Astrocyte of the spinal cord (primary cell): ENCODE data around the gene ZNF57.
"Not testable (repeated sequence)": the region's sequence is repeated elsewhere in the genome, so short reads cannot be mapped to it uniquely, and the experiment has no call there.

Experiments
- DNase-seq: peaks from one replicate; pipeline ENCODE4 v3.0.0; 2011; ENCODE audit warnings: low read depth, low spot score
- H3K4me3 ChIP-seq: 2 replicates; pipeline ENCODE4 v1.5.1; 2011; ENCODE audit warnings: low read depth, mild to moderate bottlenecking, low read length, moderate library complexity
- in situ Hi-C: cut with HindIII; loops from 2 replicates; pipeline ENCODE4 v1.10.0; 2017; ENCODE audit warnings: low sequenced_read_pairs
- TF ChIP-seq, protein P1 (sequence below): IDR thresholded peaks from 2 replicates; pipeline ENCODE4 v1.5.1; 2012; ENCODE audit warnings: low read depth, mild to moderate bottlenecking, low read length, inconsistent platforms

Gene ZNF57

DNA sequence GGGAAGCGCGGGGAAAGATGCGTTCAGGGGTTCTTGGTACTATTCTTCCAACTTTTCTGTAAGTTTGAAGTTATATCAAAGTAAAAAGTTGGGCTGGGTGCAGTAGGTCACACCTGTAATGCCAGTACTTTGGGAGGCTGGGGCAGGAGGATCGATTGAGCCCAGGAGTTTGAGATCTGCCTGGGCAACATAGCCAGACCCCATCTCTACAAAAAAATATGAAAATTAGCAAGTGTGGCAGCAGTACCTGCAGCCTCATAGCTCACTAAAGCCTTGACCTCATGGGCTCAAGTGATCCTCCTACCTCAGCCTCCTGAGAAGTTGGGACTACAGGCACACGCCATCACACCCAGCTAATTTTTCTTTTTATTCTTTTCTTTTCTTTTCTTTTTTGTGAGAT is 56.4 kb downstream of the ZNF57 start:
- TF ChIP-seq, protein P1, sequence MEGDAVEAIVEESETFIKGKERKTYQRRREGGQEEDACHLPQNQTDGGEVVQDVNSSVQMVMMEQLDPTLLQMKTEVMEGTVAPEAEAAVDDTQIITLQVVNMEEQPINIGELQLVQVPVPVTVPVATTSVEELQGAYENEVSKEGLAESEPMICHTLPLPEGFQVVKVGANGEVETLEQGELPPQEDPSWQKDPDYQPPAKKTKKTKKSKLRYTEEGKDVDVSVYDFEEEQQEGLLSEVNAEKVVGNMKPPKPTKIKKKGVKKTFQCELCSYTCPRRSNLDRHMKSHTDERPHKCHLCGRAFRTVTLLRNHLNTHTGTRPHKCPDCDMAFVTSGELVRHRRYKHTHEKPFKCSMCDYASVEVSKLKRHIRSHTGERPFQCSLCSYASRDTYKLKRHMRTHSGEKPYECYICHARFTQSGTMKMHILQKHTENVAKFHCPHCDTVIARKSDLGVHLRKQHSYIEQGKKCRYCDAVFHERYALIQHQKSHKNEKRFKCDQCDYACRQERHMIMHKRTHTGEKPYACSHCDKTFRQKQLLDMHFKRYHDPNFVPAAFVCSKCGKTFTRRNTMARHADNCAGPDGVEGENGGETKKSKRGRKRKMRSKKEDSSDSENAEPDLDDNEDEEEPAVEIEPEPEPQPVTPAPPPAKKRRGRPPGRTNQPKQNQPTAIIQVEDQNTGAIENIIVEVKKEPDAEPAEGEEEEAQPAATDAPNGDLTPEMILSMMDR, result no peak
- H3K4me3 ChIP-seq, result no peak overlapping the region
- no peak for DNase-seq
- in situ Hi-C loops, result no loop called here

DNA sequence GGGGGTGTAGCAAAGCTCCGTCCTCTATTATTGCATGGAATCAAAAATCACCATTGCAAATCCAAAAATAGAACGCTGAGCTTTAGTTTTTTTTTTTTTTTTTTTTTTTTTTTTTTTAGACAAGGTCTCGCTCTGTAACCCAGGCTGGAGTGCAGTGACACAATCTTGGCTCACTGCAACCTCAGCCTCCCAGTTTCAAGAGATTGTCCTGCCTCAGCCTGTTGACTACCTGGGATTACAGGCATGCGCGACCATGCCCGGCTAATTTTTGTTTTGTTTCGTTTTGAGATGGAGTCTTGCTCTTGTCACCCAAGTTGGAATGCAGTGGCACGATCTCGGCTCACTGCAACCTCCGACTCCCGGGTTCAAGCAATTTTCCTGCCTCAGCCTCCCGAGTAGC is 59.4 kb downstream of the ZNF57 start:
- TF ChIP-seq, protein P1, result no peak
- DNase-seq, result no peak
- in situ Hi-C loops, result no loop called here

DNA sequence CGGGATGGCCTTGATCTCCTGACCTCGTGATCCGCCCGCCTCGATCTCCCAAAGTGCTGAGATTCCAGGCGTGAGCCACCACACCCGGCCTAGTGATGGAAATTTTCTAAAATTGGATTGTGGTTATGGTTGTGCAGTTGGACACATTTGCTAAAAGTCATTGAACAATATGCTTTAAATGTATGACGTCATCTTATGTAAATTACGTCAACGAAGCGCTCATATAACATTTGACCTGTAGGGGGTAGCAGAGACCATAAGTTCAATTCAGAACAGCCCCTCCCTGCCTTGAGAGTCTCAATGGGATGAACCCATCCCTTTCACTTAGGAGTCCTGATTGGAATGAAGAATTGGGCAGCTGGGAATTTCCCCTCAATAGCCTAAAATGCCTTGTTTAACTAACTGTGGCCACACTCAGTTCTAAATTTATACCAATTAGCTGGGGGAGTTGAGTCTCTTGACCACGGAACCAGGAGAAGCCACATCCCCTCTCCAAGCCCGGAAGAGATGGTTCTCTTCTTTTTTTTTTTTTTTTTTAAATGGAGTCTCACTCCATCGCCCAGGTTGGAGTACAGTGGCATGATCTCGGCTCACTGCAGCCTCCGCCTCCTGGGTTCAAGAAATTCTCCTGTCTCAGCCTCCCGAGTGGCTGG is 61.4 kb downstream of the ZNF57 start:
- in situ Hi-C loops, result no loop called here
- TF ChIP-seq, protein P1, result peak; percentile 52
- peak; percentile 89 for DNase-seq
- H3K4me3 ChIP-seq, result peak overlapping the region; percentile 20

More for the DNA sequence above, 59.4 kb downstream of the ZNF57 start:
- H3K4me3 ChIP-seq, result no peak overlapping the region

DNA sequence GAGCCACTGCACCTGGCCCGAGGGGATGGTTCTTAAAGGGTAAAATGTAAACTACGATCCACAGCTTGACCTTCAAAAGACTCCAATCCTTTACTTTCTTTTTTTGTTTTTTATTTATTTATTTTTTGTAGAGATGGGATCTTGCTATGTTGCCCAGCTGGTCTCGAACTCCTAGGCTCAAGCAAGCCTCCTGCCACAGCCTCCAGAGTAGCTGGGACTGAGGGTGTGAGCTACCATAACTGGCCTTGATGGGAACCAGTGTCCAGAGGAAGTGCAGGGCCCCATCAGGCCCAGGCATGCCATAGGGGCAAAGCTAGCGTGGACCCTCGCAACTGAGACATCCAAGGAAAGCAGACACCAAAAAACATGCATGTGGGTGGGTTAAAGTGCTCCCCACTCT is 62.4 kb downstream of the ZNF57 start:
- TF ChIP-seq, protein P1, result no peak
- no peak overlapping the region for H3K4me3 ChIP-seq
- DNase-seq, result no peak
- in situ Hi-C loops, result no loop called here

DNA sequence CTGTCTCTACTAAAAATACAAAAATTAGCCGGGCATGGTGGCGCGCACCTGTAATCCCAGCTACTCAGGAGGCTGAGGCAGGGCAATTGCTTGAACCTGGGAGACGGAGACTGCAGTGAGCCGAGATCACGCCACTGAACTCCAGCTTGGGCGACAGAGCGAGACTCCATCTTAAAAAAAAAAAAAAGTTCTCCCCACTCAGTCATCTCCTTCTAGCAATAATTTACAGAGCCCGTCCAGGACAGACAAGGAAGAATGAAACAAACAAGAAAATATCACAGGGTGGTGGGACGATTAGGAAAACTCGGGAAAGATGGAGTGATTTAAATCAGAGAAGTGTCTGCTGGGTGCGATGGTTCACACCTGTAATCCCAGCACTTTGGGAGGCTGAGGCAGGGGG is 62.9 kb downstream of the ZNF57 start:
- in situ Hi-C loops, H3K4me3 ChIP-seq: not testable (repeated sequence)

DNA sequence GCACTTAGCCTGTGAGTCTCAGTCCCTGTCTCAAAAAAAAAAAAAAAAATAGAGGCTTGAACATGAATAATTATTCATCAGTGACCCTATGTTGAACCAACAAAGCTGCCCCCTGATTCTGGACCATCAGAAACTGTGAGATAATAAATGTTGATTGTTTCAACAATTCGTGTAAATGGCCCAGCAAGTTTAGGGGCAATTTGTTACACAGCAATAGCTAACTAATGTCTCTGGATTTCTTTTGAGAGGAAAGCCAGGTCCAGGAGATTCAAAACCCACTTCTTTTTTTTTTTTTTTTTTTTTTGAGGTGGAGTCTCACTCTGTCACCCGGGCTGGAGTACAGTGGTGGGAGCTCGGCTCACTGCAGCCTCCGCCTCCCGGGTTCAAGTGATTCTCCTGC is 64.1 kb downstream of the ZNF57 start:
- in situ Hi-C loops, result no loop called here
- H3K4me3 ChIP-seq, result no peak overlapping the region
- TF ChIP-seq, protein P1, result no peak
- no peak for DNase-seq

More for the DNA sequence above, 62.9 kb downstream of the ZNF57 start:
- not testable (repeated sequence) for DNase-seq

DNA sequence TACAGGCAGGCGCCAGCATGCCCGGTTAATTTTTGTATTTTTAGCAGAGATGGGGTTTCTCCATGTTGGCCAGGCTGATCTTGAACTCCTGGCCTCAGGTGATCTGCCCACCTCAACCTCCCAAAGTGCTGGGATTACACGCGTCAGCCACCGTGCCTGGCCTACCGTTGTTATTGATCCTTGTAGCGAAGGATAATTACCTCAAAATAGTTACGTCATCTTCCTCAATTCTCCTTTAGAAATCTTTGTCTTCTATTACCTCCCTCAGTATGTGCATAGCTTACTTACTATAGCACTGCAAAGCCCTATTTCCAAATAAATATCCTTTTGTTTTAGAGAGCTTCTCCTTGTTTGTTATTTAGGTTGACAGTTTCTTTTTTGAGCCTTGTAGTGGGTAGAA is 67.2 kb downstream of the ZNF57 start:
- no peak overlapping the region for H3K4me3 ChIP-seq
- TF ChIP-seq, protein P1, result no peak
- in situ Hi-C loops, result no loop called here
- DNase-seq, result no peak
